Measurements from ENCODE around the gene PLEKHG3. TPM values are rescaled to one million over a fixed set of nuclear protein-coding genes. Genes with fewer than 3 reads are reported as not detected.

The PLEKHG3 gene
- total RNA-seq, 2 donors from 2014 or later, result 78.8 to 106 TPM

DNA sequence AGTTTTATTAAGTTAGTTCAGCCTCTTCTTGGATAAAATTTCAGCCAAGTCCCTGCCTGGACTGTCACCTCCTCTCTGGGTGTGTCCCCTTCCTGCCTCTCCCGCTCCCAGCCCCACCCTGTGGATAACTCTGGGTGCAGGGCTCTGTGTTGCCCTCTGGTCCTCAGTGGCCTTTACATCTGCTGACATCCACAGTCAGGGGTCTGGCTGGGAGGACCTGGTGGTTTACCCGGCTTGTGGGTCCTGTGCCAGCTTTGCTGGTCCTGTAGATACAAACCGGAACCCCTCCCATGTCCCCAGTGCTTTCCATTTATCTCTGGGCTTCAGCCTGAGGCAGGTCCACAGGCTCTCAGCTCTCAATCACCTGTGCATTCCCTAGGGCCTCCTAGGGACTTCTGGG, 28.9 kb upstream of the PLEKHG3 start:
- intact Hi-C loops (cut with DNase I), result no loop called here
- Histone ChIP-seq H3K9ac (ENCODE audit: low read depth in 2 of 2, low read length in 2 of 2) (peak overlapping the region in 1 of 2 donors; percentile 61), H3K27ac (no peak overlapping the region), H3K4me3 (no peak overlapping the region), H3K4me1 (peaks cover 7% of the 10 kb centered on the region), H3K9me3 (no peaks in the 10 kb centered on the region), H3K36me3 (no peaks in the 10 kb centered on the region), H3K27me3 (no peaks in the 10 kb centered on the region)
- peak; percentile 80 for DNase-seq
- TF ChIP-seq, protein P1, sequence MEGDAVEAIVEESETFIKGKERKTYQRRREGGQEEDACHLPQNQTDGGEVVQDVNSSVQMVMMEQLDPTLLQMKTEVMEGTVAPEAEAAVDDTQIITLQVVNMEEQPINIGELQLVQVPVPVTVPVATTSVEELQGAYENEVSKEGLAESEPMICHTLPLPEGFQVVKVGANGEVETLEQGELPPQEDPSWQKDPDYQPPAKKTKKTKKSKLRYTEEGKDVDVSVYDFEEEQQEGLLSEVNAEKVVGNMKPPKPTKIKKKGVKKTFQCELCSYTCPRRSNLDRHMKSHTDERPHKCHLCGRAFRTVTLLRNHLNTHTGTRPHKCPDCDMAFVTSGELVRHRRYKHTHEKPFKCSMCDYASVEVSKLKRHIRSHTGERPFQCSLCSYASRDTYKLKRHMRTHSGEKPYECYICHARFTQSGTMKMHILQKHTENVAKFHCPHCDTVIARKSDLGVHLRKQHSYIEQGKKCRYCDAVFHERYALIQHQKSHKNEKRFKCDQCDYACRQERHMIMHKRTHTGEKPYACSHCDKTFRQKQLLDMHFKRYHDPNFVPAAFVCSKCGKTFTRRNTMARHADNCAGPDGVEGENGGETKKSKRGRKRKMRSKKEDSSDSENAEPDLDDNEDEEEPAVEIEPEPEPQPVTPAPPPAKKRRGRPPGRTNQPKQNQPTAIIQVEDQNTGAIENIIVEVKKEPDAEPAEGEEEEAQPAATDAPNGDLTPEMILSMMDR (IDR thresholded peaks at IDR 0.05), result no peak

DNA sequence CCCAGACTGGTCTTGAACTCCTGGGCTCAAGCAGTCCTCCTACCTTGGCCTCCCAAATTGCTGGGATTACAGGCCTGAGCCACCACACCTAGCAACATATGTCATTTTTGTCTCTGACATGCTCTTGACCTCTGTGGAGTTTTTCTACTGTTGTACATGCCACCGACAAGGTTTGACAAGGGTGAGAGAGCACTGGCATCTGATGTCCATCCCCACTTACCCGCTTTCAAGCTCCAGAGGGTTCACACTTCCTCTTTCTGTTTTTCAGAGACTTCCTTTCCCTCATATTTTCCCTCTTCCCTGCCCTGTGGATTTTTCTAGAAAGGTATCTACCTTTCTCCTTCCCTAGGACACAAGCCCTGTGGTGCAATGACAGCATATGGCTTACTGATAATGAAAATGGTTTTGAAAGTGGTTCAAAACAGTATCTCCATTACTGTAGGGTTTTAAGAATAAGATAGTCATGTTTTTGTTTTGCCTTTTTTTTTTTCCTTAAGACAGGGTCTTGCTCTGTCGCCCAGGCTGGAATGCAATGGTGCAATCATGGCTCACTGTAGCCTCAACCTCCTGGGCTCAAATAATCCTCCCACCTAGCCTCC, 27.7 kb upstream of the PLEKHG3 start:
- Histone ChIP-seq H3K27me3 (no peaks in the 10 kb centered on the region), H3K9ac (ENCODE audit: low read depth in 2 of 2, low read length in 2 of 2) (no peak overlapping the region), H3K36me3 (no peaks in the 10 kb centered on the region), H3K9me3 (no peaks in the 10 kb centered on the region), H3K4me3 (no peak overlapping the region), H3K4me1 (peaks cover 7% of the 10 kb centered on the region), H3K27ac (no peak overlapping the region)
- DNase-seq, result no peak
- TF ChIP-seq, protein P1 (IDR thresholded peaks at IDR 0.05), result no peak
- intact Hi-C loops (cut with DNase I), result no loop called here

DNA sequence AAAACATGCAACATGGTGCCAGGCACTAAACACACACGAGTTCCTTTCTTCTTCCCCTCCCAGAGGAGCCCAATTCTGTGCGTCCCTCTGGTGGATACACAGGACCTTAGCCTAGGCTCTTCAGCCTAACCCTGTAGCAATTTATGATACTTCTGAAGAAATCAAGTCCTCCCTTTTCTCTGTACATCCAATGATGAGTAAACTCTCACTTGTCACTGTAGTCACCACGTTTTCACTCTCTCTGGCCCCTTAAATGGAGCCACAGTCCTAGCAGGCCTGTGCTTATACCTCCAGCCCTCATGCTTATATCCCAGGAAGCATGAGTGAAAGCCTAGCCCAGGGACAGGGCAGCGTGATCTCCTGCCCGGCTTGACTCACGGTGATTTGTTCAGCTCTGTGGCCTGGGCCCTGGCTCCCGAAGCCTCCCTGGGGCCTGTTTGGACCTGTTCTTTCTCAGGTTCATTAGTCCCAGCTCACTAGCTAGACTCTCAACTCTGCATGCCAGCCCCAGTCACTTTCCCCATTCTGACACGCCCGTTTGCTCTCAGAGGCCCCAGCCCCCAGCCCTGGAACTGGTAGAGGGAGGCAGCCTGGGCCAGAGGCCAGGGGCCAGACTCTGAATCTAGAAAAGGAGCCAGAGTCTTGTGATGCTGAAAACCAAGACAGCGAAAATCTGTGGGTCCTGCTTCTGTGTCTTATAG, 24.1 kb upstream of the PLEKHG3 start:
- Histone ChIP-seq H3K27ac (no peak overlapping the region), H3K36me3 (no peaks in the 10 kb centered on the region), H3K9ac (ENCODE audit: low read depth in 2 of 2, low read length in 2 of 2) (peak overlapping the region; percentile 19 to 26), H3K4me1 (peaks cover 4% of the 10 kb centered on the region), H3K27me3 (no peaks in the 10 kb centered on the region), H3K4me3 (no peak overlapping the region), H3K9me3 (no peaks in the 10 kb centered on the region)
- no peak for DNase-seq
- intact Hi-C loops (cut with DNase I), result no loop called here
- TF ChIP-seq, protein P1 (IDR thresholded peaks at IDR 0.05), result no peak

DNA sequence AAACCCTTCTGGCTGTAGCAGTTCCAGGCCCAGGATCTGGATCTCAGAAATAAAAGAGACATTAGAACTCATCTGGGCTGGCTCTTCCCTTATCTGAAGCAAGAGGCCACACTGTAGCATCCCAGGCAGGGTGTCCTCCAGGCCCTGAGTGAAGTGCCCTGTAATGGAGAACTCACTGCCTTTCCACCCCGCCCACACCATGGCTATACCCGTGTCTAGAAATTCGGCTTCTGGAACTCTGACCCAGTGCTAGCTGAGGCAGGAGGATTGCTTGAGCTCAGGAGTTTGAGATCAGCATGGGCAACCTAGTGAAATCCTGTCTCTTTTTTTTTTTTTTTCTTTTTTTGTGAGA, 23.5 kb upstream of the PLEKHG3 start:
- intact Hi-C loops (cut with DNase I), result no loop called here
- H3K27ac ChIP-seq, result no peak overlapping the region

DNA sequence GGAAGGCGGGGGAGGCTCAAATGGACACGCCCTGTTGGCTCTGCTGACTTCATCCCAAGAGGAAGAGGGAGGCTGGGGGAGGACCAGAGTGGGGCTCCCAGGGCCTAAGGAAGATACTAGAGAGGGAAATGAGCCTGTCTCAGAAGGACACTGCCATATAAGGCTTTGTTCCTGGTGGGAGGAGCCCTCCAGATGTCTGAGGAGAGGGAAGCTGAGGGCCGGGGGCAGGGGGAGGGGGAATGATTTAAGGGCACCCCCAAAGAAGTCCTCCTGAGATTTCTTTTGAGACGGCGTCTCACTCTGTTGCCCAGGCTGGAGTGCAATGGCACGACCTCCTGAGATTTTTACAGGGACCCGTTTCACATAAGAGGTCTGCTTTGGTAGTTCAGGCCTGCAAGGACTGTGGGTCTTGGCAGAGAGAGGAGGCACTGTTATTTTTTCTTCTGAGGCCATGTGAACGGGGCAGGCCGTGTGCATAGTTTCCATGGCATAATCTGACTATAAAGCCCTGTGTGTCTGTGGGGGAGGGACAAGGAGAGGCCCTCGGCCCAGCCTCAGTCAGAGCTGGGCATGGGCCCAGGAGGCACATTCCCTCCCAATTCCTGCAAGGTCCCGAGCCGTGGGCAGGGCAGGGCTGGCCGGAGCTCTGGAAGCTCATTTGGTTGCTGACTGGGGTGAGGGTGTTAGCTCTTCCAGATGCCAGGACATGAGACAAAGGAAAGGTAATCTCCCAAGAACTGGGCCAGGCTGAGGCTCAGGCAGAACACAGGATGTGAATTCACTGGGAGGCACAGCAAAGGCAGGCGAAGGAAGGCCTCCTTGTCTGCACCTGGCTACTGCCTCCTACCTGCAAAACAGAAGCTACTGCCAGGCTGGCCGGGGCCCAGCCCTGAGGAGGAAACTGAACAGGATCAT, 22.2 kb upstream of the PLEKHG3 start:
- Histone ChIP-seq H3K27ac (peak overlapping the region; percentile 55), H3K27me3 (no peaks in the 10 kb centered on the region), H3K9me3 (no peaks in the 10 kb centered on the region), H3K4me1 (no peaks in the 10 kb centered on the region), H3K9ac (ENCODE audit: low read depth in 2 of 2, low read length in 2 of 2) (peak overlapping the region in 1 of 2 donors; percentile 64), H3K36me3 (no peaks in the 10 kb centered on the region), H3K4me3 (no peak overlapping the region)
- intact Hi-C loops (cut with DNase I), result no loop called here
- TF ChIP-seq, protein P1 (IDR thresholded peaks at IDR 0.05), result no peak
- DNase-seq, result peak; percentile 67

More for the DNA sequence above, 23.5 kb upstream of the PLEKHG3 start:
- Histone ChIP-seq H3K27me3 (no peaks in the 10 kb centered on the region), H3K4me3 (no peak overlapping the region), H3K36me3 (no peaks in the 10 kb centered on the region), H3K9ac (ENCODE audit: low read depth in 2 of 2, low read length in 2 of 2) (no peak overlapping the region), H3K4me1 (no peaks in the 10 kb centered on the region), H3K9me3 (no peaks in the 10 kb centered on the region)
- TF ChIP-seq, protein P1 (IDR thresholded peaks at IDR 0.05), result no peak
- no peak for DNase-seq
